ENCODE results near the gene MBP.

MBP gene

GRCh38 chr18:77118256-77119090 lies 14.1 kb downstream of the MBP start:
- Histone ChIP-seq H3K36me3 (ENCODE audit: insufficient read depth, low read length) (no peaks in the 10 kb centered on the region), H3K4me1 (ENCODE audit: insufficient read depth, low read length) (peaks cover 20% of the 10 kb centered on the region; the same call in 1 of the 2 replicates), H3K9me3 (ENCODE audit: control insufficient read depth, insufficient read depth, low read length) (no peaks in the 10 kb centered on the region), H3K9ac (ENCODE audit: low read depth, low read length) (no peak overlapping the region)

GRCh38 chr18:77116201-77117080 lies 16.1 kb downstream of the MBP start:
- Histone ChIP-seq H3K36me3 (ENCODE audit: insufficient read depth, low read length) (no peaks in the 10 kb centered on the region), H3K4me1 (ENCODE audit: insufficient read depth, low read length) (peaks cover 18% of the 10 kb centered on the region; the same call in 1 of the 2 replicates), H3K9me3 (ENCODE audit: control insufficient read depth, insufficient read depth, low read length) (no peaks in the 10 kb centered on the region), H3K9ac (ENCODE audit: low read depth, low read length) (no peak overlapping the region)

- peaks cover 18% of the 10 kb centered on the region; the same call in 1 of the 2 replicates for H3K4me1 ChIP-seq (ENCODE audit: insufficient read depth, low read length)
- H3K9ac ChIP-seq (ENCODE audit: low read depth, low read length) = no peak overlapping the region
- no peaks in the 10 kb centered on the region for H3K9me3 ChIP-seq (ENCODE audit: control insufficient read depth, insufficient read depth, low read length)
- no peaks in the 10 kb centered on the region for H3K36me3 ChIP-seq (ENCODE audit: insufficient read depth, low read length)
Measured at GRCh38 chr18:77115192-77115953, 17.2 kb downstream of the MBP start.

- Histone ChIP-seq H3K9ac (ENCODE audit: low read depth, low read length) (no peak overlapping the region), H3K36me3 (ENCODE audit: insufficient read depth, low read length) (no peaks in the 10 kb centered on the region), H3K9me3 (ENCODE audit: control insufficient read depth, insufficient read depth, low read length) (no peaks in the 10 kb centered on the region), H3K4me1 (ENCODE audit: insufficient read depth, low read length) (peaks cover 15% of the 10 kb centered on the region; the same call in 1 of the 2 replicates)
Measured at GRCh38 chr18:77114415-77115191, 18.0 kb downstream of the MBP start.

GRCh38 chr18:77114152-77114414 lies 18.5 kb downstream of the MBP start:
- H3K4me1 ChIP-seq (ENCODE audit: insufficient read depth, low read length) = peaks cover 15% of the 10 kb centered on the region; the same call in 1 of the 2 replicates
- H3K36me3 ChIP-seq (ENCODE audit: insufficient read depth, low read length) = no peaks in the 10 kb centered on the region
- H3K9ac ChIP-seq (ENCODE audit: low read depth, low read length) = no peak overlapping the region
- H3K9me3 ChIP-seq (ENCODE audit: control insufficient read depth, insufficient read depth, low read length) = no peaks in the 10 kb centered on the region

- Histone ChIP-seq H3K9me3 (ENCODE audit: control insufficient read depth, insufficient read depth, low read length) (no peaks in the 10 kb centered on the region), H3K36me3 (ENCODE audit: insufficient read depth, low read length) (no peaks in the 10 kb centered on the region), H3K4me1 (ENCODE audit: insufficient read depth, low read length) (peaks cover 15% of the 10 kb centered on the region; the same call in 1 of the 2 replicates), H3K9ac (ENCODE audit: low read depth, low read length) (no peak overlapping the region)
Measured at GRCh38 chr18:77113361-77114151, 19.0 kb downstream of the MBP start.

GRCh38 chr18:77112747-77113092 lies 19.9 kb downstream of the MBP start:
- H3K36me3 ChIP-seq (ENCODE audit: insufficient read depth, low read length) = no peaks in the 10 kb centered on the region
- peaks cover 18% of the 10 kb centered on the region; the same call in 1 of the 2 replicates for H3K4me1 ChIP-seq (ENCODE audit: insufficient read depth, low read length)
- no peaks in the 10 kb centered on the region for H3K9me3 ChIP-seq (ENCODE audit: control insufficient read depth, insufficient read depth, low read length)
- H3K9ac ChIP-seq (ENCODE audit: low read depth, low read length) = no peak overlapping the region

GRCh38 chr18:77111951-77112746 lies 20.4 kb downstream of the MBP start:
- no peak overlapping the region for H3K9ac ChIP-seq (ENCODE audit: low read depth, low read length)
- H3K9me3 ChIP-seq (ENCODE audit: control insufficient read depth, insufficient read depth, low read length) = no peaks in the 10 kb centered on the region
- H3K4me1 ChIP-seq (ENCODE audit: insufficient read depth, low read length) = peaks cover 23% of the 10 kb centered on the region; the same call in 1 of the 2 replicates
- H3K36me3 ChIP-seq (ENCODE audit: insufficient read depth, low read length) = no peaks in the 10 kb centered on the region

GRCh38 chr18:77111449-77111848 lies 21.1 kb downstream of the MBP start:
- Histone ChIP-seq H3K9me3 (ENCODE audit: control insufficient read depth, insufficient read depth, low read length) (no peaks in the 10 kb centered on the region), H3K36me3 (ENCODE audit: insufficient read depth, low read length) (no peaks in the 10 kb centered on the region), H3K9ac (ENCODE audit: low read depth, low read length) (no peak overlapping the region), H3K4me1 (ENCODE audit: insufficient read depth, low read length) (peaks cover 22% of the 10 kb centered on the region; the same call in 1 of the 2 replicates)

GRCh38 chr18:77110936-77111335 lies 21.6 kb downstream of the MBP start:
- Histone ChIP-seq H3K9ac (ENCODE audit: low read depth, low read length) (no peak overlapping the region), H3K9me3 (ENCODE audit: control insufficient read depth, insufficient read depth, low read length) (no peaks in the 10 kb centered on the region), H3K4me1 (ENCODE audit: insufficient read depth, low read length) (peaks cover 19% of the 10 kb centered on the region; the same call in 1 of the 2 replicates), H3K36me3 (ENCODE audit: insufficient read depth, low read length) (no peaks in the 10 kb centered on the region)

GRCh38 chr18:77110400-77110799 lies 22.2 kb downstream of the MBP start:
- H3K9ac ChIP-seq (ENCODE audit: low read depth, low read length) = no peak overlapping the region
- H3K9me3 ChIP-seq (ENCODE audit: control insufficient read depth, insufficient read depth, low read length) = no peaks in the 10 kb centered on the region
- peaks cover 19% of the 10 kb centered on the region; the same call in 1 of the 2 replicates for H3K4me1 ChIP-seq (ENCODE audit: insufficient read depth, low read length)
- no peaks in the 10 kb centered on the region for H3K36me3 ChIP-seq (ENCODE audit: insufficient read depth, low read length)

- Histone ChIP-seq H3K36me3 (ENCODE audit: insufficient read depth, low read length) (no peaks in the 10 kb centered on the region), H3K9me3 (ENCODE audit: control insufficient read depth, insufficient read depth, low read length) (no peaks in the 10 kb centered on the region), H3K4me1 (ENCODE audit: insufficient read depth, low read length) (peaks cover 14% of the 10 kb centered on the region; the same call in 1 of the 2 replicates), H3K9ac (ENCODE audit: low read depth, low read length) (no peak overlapping the region)
Measured at GRCh38 chr18:77109648-77110019, 22.9 kb downstream of the MBP start.
